K562 (cell line): ENCODE data around the gene MED29.

Experiments used
- ADNP ChIP-seq: fragments of 200-800 bp; sonication (Bioruptor generic); IDR thresholded peaks from 2 replicates; pipeline ENCODE4 v1.6.1; 2016; ENCODE audit warnings: missing genetic modification characterization, missing compliant biosample characterization
- ATF6 ChIP-seq: sonication (generic); formaldehyde crosslinking; IDR thresholded peaks from 2 replicates; pipeline ENCODE4 v1.4.0; 2020; ENCODE audit warnings: mild to moderate bottlenecking, missing genetic modification reagents
- CBX2 ChIP-seq: fragments of 200-600 bp; sonication (generic); IDR thresholded peaks from one replicate; pipeline ENCODE4 v1.6.1; 2012; ENCODE audit warnings: mild to moderate bottlenecking, low read length, inconsistent platforms; ENCODE audit not compliant: insufficient read depth, poor library complexity, severe bottlenecking
- CTCF ChIP-seq, 3 experiments: IDR thresholded peaks in 2 of 3; conservative IDR thresholded peaks in 1 of 3; 2 replicates each; pipeline ENCODE4 v1.5.1; 2011 to 2012; ENCODE audit warnings: low read length in 3 of 3, mild to moderate bottlenecking in 3 of 3, control low read depth in 2 of 3, improper control_type of control experiment in 1 of 3, inconsistent platforms in 1 of 3, low read depth in 1 of 3, mixed read lengths in 1 of 3, moderate library complexity in 1 of 3; ENCODE audit not compliant: insufficient read depth in 2 of 3
- IRF9 ChIP-seq: fragments of 450-650 bp; IDR thresholded peaks from 2 replicates; pipeline ENCODE4 v1.6.1; 2016; ENCODE audit warnings: missing biosample characterization, missing genetic modification characterization
- JUND ChIP-seq, 2 experiments: IDR thresholded peaks; 2 replicates in 1 of 2; 3 replicates in 1 of 2; pipeline ENCODE4 v1.6.1; 2011; ENCODE audit warnings: borderline replicate concordance in 2 of 2, low read depth in 2 of 2, low read length in 2 of 2, improper control_type of control experiment in 1 of 2, missing biosample characterization in 1 of 2, missing genetic modification characterization in 1 of 2, missing genetic modification reagents in 1 of 2
- SETDB1 ChIP-seq: IDR thresholded peaks from one replicate; pipeline ENCODE4 v1.6.1; 2012; ENCODE audit warnings: low read length, control low read depth, inconsistent platforms
- SMARCC2 ChIP-seq: fragments of 450-650 bp; IDR thresholded peaks from 2 replicates; pipeline ENCODE4 v1.6.1; 2017; ENCODE audit warnings: antibody characterized with exemption, moderate library complexity, mild to moderate bottlenecking, low read depth
- U2AF2 ChIP-seq: fragments of 200-400 bp; formaldehyde crosslinking; optimal IDR thresholded peaks from 2 replicates; pipeline ENCODE3; 2017; ENCODE audit warnings: low read depth, mild to moderate bottlenecking, low read length
- ZNF384 ChIP-seq: IDR thresholded peaks from 2 replicates; pipeline ENCODE4 v1.6.1; 2012; ENCODE audit warnings: low read depth, low read length, improper control_type of control experiment

GRCh38 chr19:39433480-39434079 lies 42.4 kb downstream of the MED29 start:
- TF ChIP-seq ADNP (tag): no peak
- TF ChIP-seq CBX2: no peak
- no peak for TF ChIP-seq U2AF2
- TF ChIP-seq CTCF (IDR thresholded peaks at IDR 0.05 in 2 of 3, conservative IDR thresholded peaks at IDR 0.05 in 1 of 3; ENCODE audit: insufficient read depth in 2 of 3, low read depth in 1 of 3, low read length in 3 of 3): no peak
- no peak for TF ChIP-seq SMARCC2
- no peak for TF ChIP-seq ATF6 (CRISPR knock-in tag)
- no peak for TF ChIP-seq SETDB1
- no peak for TF ChIP-seq ZNF384
- no peak for TF ChIP-seq IRF9
- no peak for TF ChIP-seq JUND (IDR thresholded peaks at IDR 0.05; ENCODE audit: borderline replicate concordance, low read depth, low read length)
- TF ChIP-seq JUND (tag; IDR thresholded peaks at IDR 0.05; ENCODE audit: borderline replicate concordance, low read depth, low read length): no peak
